H1 (cell line): Measurements from ENCODE around the gene FAT1. TPM values are rescaled to one million over a fixed set of nuclear protein-coding genes. Genes with fewer than 3 reads are reported as not detected.

Experiments
- CTCF ChIA-PET: fragments of 300-600 bp; sonication (Branson Sonifier 250); formaldehyde crosslinking; loops from one replicate; lab custom pipeline; 2021; ENCODE audit not compliant: partially characterized antibody; lab: Charles Lee
- POLR2A ChIA-PET: fragments of 300-600 bp; sonication (Branson Sonifier 250); formaldehyde crosslinking; loops from one replicate; lab custom pipeline; 2021; ENCODE audit warnings: inconsistent platforms; ENCODE audit not compliant: partially characterized antibody; lab: Charles Lee
- DNase-seq, 2 experiments: peaks; one replicate each; pipeline versions ENCODE4 v3.0.0 to v3.0.0-alpha.2; 2010 to 2022; ENCODE audit warnings: low spot score in 2 of 2, low read depth in 1 of 2, mixed read lengths in 1 of 2
- FAIRE-seq: peaks from 2 replicates; lab custom pipeline; 2011; peaks lifted over from hg19 to GRCh38; lab: Jason Lieb, UNC
- H2AFZ ChIP-seq: 2 replicates; pipeline ENCODE4 v1.8.1; 2012; ENCODE audit warnings: low read length, inconsistent platforms
- H2AK5ac ChIP-seq: 2 replicates; pipeline ENCODE4 v1.6.1; 2013; ENCODE audit warnings: low read depth, low read length
- H2BK120ac ChIP-seq: replicated peaks from 2 replicates; pipeline ENCODE3; 2013; ENCODE audit warnings: low read depth, low read length, inconsistent platforms
- H2BK12ac ChIP-seq: 2 replicates; pipeline ENCODE4 v1.6.1; 2013; ENCODE audit warnings: low read depth, low read length
- H2BK15ac ChIP-seq: 2 replicates; pipeline ENCODE4 v1.6.1; 2013; ENCODE audit warnings: low read length
- H2BK20ac ChIP-seq: 2 replicates; pipeline ENCODE4 v1.6.1; 2013; ENCODE audit warnings: low read length
- H2BK5ac ChIP-seq: 2 replicates; pipeline ENCODE4 v1.6.1; 2013; ENCODE audit warnings: low read depth, low read length
- H3K14ac ChIP-seq: 2 replicates; pipeline ENCODE4 v1.6.1; 2013; ENCODE audit warnings: inconsistent platforms; ENCODE audit not compliant: insufficient read length
- H3K18ac ChIP-seq: 2 replicates; pipeline ENCODE4 v1.6.1; 2013; ENCODE audit warnings: low read length; ENCODE audit errors: extremely low read depth
- H3K23ac ChIP-seq: 2 replicates; pipeline ENCODE4 v1.6.1; 2013; ENCODE audit warnings: inconsistent platforms; ENCODE audit not compliant: insufficient read length
- H3K23me2 ChIP-seq: 2 replicates; pipeline ENCODE4 v1.6.1; 2013; ENCODE audit warnings: low read depth, low read length
- H3K27ac ChIP-seq: 2 replicates; pipeline ENCODE4 v1.6.1; 2011; ENCODE audit warnings: low read depth, low read length, inconsistent platforms
- H3K27me3 ChIP-seq, 4 experiments: replicated peaks in 1 of 4; 1 replicate in 1 of 4; 2 replicates in 3 of 4; pipeline versions ENCODE4 v1.6.1 to v1.8.1; 2011 to 2013; ENCODE audit warnings: low read length in 3 of 4, mild to moderate bottlenecking in 3 of 4, inconsistent platforms in 2 of 4, mixed read lengths in 2 of 4, moderate library complexity in 1 of 4; ENCODE audit not compliant: control insufficient read depth in 3 of 4, insufficient read depth in 3 of 4; ENCODE audit errors: extremely low read depth in 1 of 4
- H3K36me3 ChIP-seq, 4 experiments: 2 replicates each; pipeline versions ENCODE4 v1.6.1 to v1.8.1; 2011 to 2013; ENCODE audit warnings: mild to moderate bottlenecking in 4 of 4, low read length in 3 of 4, moderate library complexity in 2 of 4, control low read depth in 1 of 4, inconsistent platforms in 1 of 4; ENCODE audit not compliant: insufficient read depth in 4 of 4, control insufficient read depth in 2 of 4
- H3K4ac ChIP-seq: replicated peaks from 2 replicates; pipeline ENCODE3; 2013; ENCODE audit warnings: low read length, low read depth, mixed read lengths, inconsistent platforms; ENCODE audit not compliant: insufficient read length
- H3K4me1 ChIP-seq, 4 experiments: replicated peaks in 1 of 4; 1 replicate in 1 of 4; 2 replicates in 3 of 4; pipeline versions ENCODE4 v1.6.1 to v1.8.1; 2011 to 2013; ENCODE audit warnings: low read length in 3 of 4, inconsistent platforms in 2 of 4, mixed read lengths in 1 of 4; ENCODE audit not compliant: insufficient read depth in 4 of 4, control insufficient read depth in 3 of 4
- H3K4me2 ChIP-seq, 2 experiments: 2 replicates each; pipeline versions ENCODE4 v1.6.1 to v1.8.1; 2011 to 2013; ENCODE audit warnings: low read depth in 2 of 2, low read length in 2 of 2, control low read depth in 1 of 2, inconsistent platforms in 1 of 2, mild to moderate bottlenecking in 1 of 2; ENCODE audit not compliant: insufficient read depth in 1 of 2
- H3K4me3 ChIP-seq, 4 experiments: fragments of 200-600, 300-600 bp in 1 of 4; sonication (generic), shearing (Covaris generic), sonication (Bioruptor Twin) in 1 of 4; 2 replicates each; pipeline versions ENCODE4 v1.5.1 to v1.8.1; 2011 to 2016; ENCODE audit warnings: low read length in 4 of 4, low read depth in 3 of 4, control low read depth in 2 of 4, inconsistent platforms in 2 of 4, mild to moderate bottlenecking in 2 of 4, mixed read lengths in 1 of 4, moderate library complexity in 1 of 4; ENCODE audit not compliant: insufficient read depth in 2 of 4; ENCODE audit errors: extremely low read depth in 1 of 4
- H3K56ac ChIP-seq: replicated peaks from 2 replicates; pipeline ENCODE3; 2013; ENCODE audit warnings: low read depth, mild to moderate bottlenecking, mixed read lengths, low read length, inconsistent platforms; ENCODE audit not compliant: insufficient read length
- H3K79me1 ChIP-seq: 2 replicates; pipeline ENCODE4 v1.6.1; 2013; ENCODE audit warnings: low read depth, low read length, control low read depth
- H3K79me2 ChIP-seq, 2 experiments: 2 replicates each; pipeline versions ENCODE4 v1.6.1 to v1.8.1; 2012 to 2013; ENCODE audit warnings: low read length in 2 of 2, mild to moderate bottlenecking in 2 of 2, inconsistent platforms in 1 of 2; ENCODE audit not compliant: insufficient read depth in 2 of 2, control insufficient read depth in 1 of 2
- H3K9ac ChIP-seq, 4 experiments: replicated peaks in 1 of 4; 1 replicate in 1 of 4; 2 replicates in 3 of 4; pipeline versions ENCODE4 v1.6.1 to v1.8.1; 2011 to 2013; ENCODE audit warnings: low read depth in 3 of 4, low read length in 3 of 4, control low read depth in 2 of 4, mild to moderate bottlenecking in 2 of 4, moderate library complexity in 2 of 4, inconsistent platforms in 1 of 4; ENCODE audit errors: extremely low read depth in 1 of 4
- H3K9me3 ChIP-seq, 2 experiments: 2 replicates each; pipeline versions ENCODE4 v1.6.1 to v1.8.1; 2012 to 2013; ENCODE audit warnings: mild to moderate bottlenecking in 2 of 2, moderate library complexity in 2 of 2, control low read depth in 1 of 2, inconsistent platforms in 1 of 2, low read depth in 1 of 2, low read length in 1 of 2, mixed read lengths in 1 of 2; ENCODE audit not compliant: insufficient read depth in 2 of 2
- H4K20me1 ChIP-seq, 2 experiments: replicated peaks in 1 of 2; 2 replicates each; pipeline versions ENCODE3 to v1.8.1; 2011 to 2013; ENCODE audit warnings: inconsistent platforms in 2 of 2, low read length in 2 of 2, mild to moderate bottlenecking in 1 of 2; ENCODE audit not compliant: insufficient read depth in 2 of 2, control insufficient read depth in 1 of 2
- H4K5ac ChIP-seq: 2 replicates; pipeline ENCODE4 v1.6.1; 2013; ENCODE audit warnings: low read length, low read depth, mixed read lengths, inconsistent platforms; ENCODE audit not compliant: insufficient read length
- H4K8ac ChIP-seq: 2 replicates; pipeline ENCODE4 v1.8.0; 2013; ENCODE audit warnings: mild to moderate bottlenecking, moderate library complexity, low read length, inconsistent platforms; ENCODE audit not compliant: insufficient read depth; ENCODE audit errors: extremely low read depth
- H4K91ac ChIP-seq: replicated peaks from 2 replicates; pipeline ENCODE3; 2013; ENCODE audit warnings: low read length, mixed read lengths, inconsistent platforms; ENCODE audit not compliant: insufficient read length
- CEBPB ChIP-seq: IDR thresholded peaks from 2 replicates; pipeline ENCODE4 v1.6.1; 2012; ENCODE audit warnings: low read depth, low read length
- CTBP2 ChIP-seq: IDR thresholded peaks from 2 replicates; pipeline ENCODE4 v1.7.0; 2011; ENCODE audit warnings: borderline replicate concordance, mild to moderate bottlenecking, moderate library complexity, mixed read lengths, low read length; ENCODE audit not compliant: insufficient read depth, insufficient read length
- E2F6 ChIP-seq: IDR thresholded peaks from 2 replicates; pipeline ENCODE4 v1.6.1; 2012; ENCODE audit warnings: inconsistent platforms
- NRF1 ChIP-seq: IDR thresholded peaks from 2 replicates; pipeline ENCODE4 v1.6.1; 2011; ENCODE audit warnings: mild to moderate bottlenecking, low read depth, low read length, improper control_type of control experiment
- RNF2 ChIP-seq: fragments of 200-900, 300-1000 bp; sonication (generic); IDR thresholded peaks from 2 replicates; pipeline ENCODE4 v1.7.1; 2016; ENCODE audit warnings: borderline replicate concordance, low read depth, mild to moderate bottlenecking, antibody characterized with exemption, low read length; ENCODE audit not compliant: poor library complexity, severe bottlenecking; ENCODE audit errors: missing control alignments
- SRF ChIP-seq: IDR thresholded peaks from 2 replicates; pipeline ENCODE4 v1.6.1; 2011; ENCODE audit warnings: mild to moderate bottlenecking, low read depth, low read length, moderate library complexity
- TCF12 ChIP-seq: IDR thresholded peaks from 2 replicates; pipeline ENCODE4 v1.6.1; 2011; ENCODE audit warnings: low read depth, mild to moderate bottlenecking, low read length
- WGBS, 2 experiments: shearing (Covaris generic) in 1 of 2; methylation state at CpG; one replicate each; pipeline versions ENCODE4 v1.1.6 to v1.1.7; 2013 to 2015; ENCODE audit warnings: low lambda C conversion rate in 2 of 2, mixed read lengths in 2 of 2, inconsistent platforms in 1 of 2, low coverage in 1 of 2, missing lambda C conversion rate in 1 of 2; ENCODE audit not compliant: insufficient replicate concordance in 2 of 2, insufficient coverage in 1 of 2, insufficient read length in 1 of 2; ENCODE audit errors: extremely low coverage in 1 of 2, missing lambda C conversion rate in 1 of 2; 5-methylcytosine and 5-hydroxymethylcytosine counted together
- polyA plus RNA-seq, 7 experiments: library from polyadenylated mRNA; depleted of rRNA in 3 of 7; stranded (reverse) in 5 of 7; unstranded in 2 of 7; fragments of >200 nt in 5 of 7; fragments of 200-250 nt in 2 of 7; gene quantifications; 1 replicate in 5 of 7; 2 replicates in 1 of 7; 4 replicates in 1 of 7; pipeline versions ENCODE4 v1.2.1 to v1.2.3, GENCODE V29; 2011 to 2013; ENCODE audit warnings: missing spikeins in 2 of 7, mixed read lengths in 2 of 7
- total RNA-seq: library from RNA; stranded (reverse); fragmentation: NEBNext Ultra II Directional; extraction: Animal tissue kit (Norgen Biotek cat#: 25700); gene quantifications from 2 replicates; pipeline ENCODE4 v1.2.1, GENCODE V29; 2021

Gene FAT1
- total and polyA plus RNA-seq, 2 of the 8 experiments (the other 6 are each of a cell fraction or from before 2014, with no cell fraction given) = 94.4 to 137 TPM

GRCh38 chr4:186715077-186715476 is 8.6 kb downstream of the FAT1 start:
- no peaks in the 10 kb centered on the region; a peak in 1 of 4 replicates for H3K9me3 ChIP-seq
- no peak overlapping the region for H2AFZ ChIP-seq
- H4K20me1 ChIP-seq = peaks cover 15 to 23% of the 10 kb centered on the region in 2 experiments
- H2BK120ac ChIP-seq = no peak overlapping the region
- H3K4me3 ChIP-seq = no peak overlapping the region
- DNase-seq = no peak
- H4K91ac ChIP-seq = no peak overlapping the region
- H2BK15ac ChIP-seq = no peak overlapping the region
- H3K56ac ChIP-seq = no peak overlapping the region
- H3K23ac ChIP-seq = no peak overlapping the region
- no peak overlapping the region for H3K4ac ChIP-seq
- ChIA-PET POLR2A (interaction anchor here (1.0 to 1.3 kb wide), 2 partner anchors 8 to 29 kb away, joined by 4 to 7 read pairs; partner anchors contain the start of gene FAT1), CTCF (interaction anchor here (0.8 kb wide), 1 partner anchor 139 kb away, joined by 3 read pairs; no protein-coding TSS in a partner anchor)
- FAIRE-seq = no peak
- H3K27ac ChIP-seq = no peak overlapping the region
- H3K79me2 ChIP-seq = peaks cover 36 to 98% of the 10 kb centered on the region in 2 experiments
- H4K8ac ChIP-seq = no peak overlapping the region
- TF ChIP-seq CEBPB = no peak
- TF ChIP-seq TCF12 = no peak
- no peak for TF ChIP-seq SRF
- no peak for TF ChIP-seq E2F6
- TF ChIP-seq CTBP2 = no peak
- TF ChIP-seq NRF1 = no peak
- TF ChIP-seq RNF2 = no peak
- TF ChIP-seq, all 59 proteins: peak for 0
- H3K18ac ChIP-seq = no peak overlapping the region
- peaks cover 0 to 21% (median 10%) of the 10 kb centered on the region in 4 experiments; a peak in 4 of 7 replicates for H3K4me1 ChIP-seq
- H2AK5ac ChIP-seq = 0 out of 2 replicates have a peak overlapping the region, but pooled peaks have one; percentile 65
- no peak overlapping the region for H3K14ac ChIP-seq
- H3K79me1 ChIP-seq = peaks cover 7% of the 10 kb centered on the region
- no peak overlapping the region for H2BK20ac ChIP-seq
- H4K5ac ChIP-seq = no peak overlapping the region
- peaks cover 4% of the 10 kb centered on the region; the same call in 1 of the 2 replicates for H3K23me2 ChIP-seq
- H2BK12ac ChIP-seq = no peak overlapping the region
- H2BK5ac ChIP-seq = no peak overlapping the region
- no peaks in the 10 kb centered on the region; a peak in 1 of 8 replicates for H3K36me3 ChIP-seq
- H3K4me2 ChIP-seq = no peak overlapping the region; a peak in 1 of 4 replicates
- H3K9ac ChIP-seq = no peak overlapping the region
- WGBS, 2 experiments = 70% methylated on average over 2 of the region's 5 CpGs; no CpG with 5 or more reads in 1 of the 2 experiments
- no peaks in the 10 kb centered on the region for H3K27me3 ChIP-seq
